Activated naive CD8-positive, alpha-beta T cell treated with anti-CD3 and anti-CD28 coated beads, Interleukin-2, amount 50 U/mL, for 24 hours (primary cell): ENCODE data around the gene PDK3.

Source experiments
- ATAC-seq: fragments of 150-1000 bp; cut with Tn5 transposase; one replicate; pipeline ENCODE4 v1.10.0; 2021
- DNase-seq: peaks from one replicate; pipeline ENCODE4 v3.0.0; 2021
- H3K27ac Mint-ChIP-seq: one replicate; pipeline ENCODE4 v1.8.0; 2021; ENCODE audit warnings: mild to moderate bottlenecking, mixed read lengths
- H3K27me3 Mint-ChIP-seq: one replicate; pipeline ENCODE4 v1.8.0; 2021; ENCODE audit warnings: mixed read lengths
- H3K36me3 Mint-ChIP-seq: one replicate; pipeline ENCODE4 v1.8.0; 2021; ENCODE audit warnings: low read depth, mixed read lengths
- H3K4me1 Mint-ChIP-seq: one replicate; pipeline ENCODE4 v1.8.0; 2021; ENCODE audit warnings: mixed read lengths
- H3K4me3 Mint-ChIP-seq: one replicate; pipeline ENCODE4 v1.8.0; 2021; ENCODE audit warnings: mild to moderate bottlenecking, moderate library complexity, mixed read lengths
- H3K9me3 Mint-ChIP-seq: one replicate; pipeline ENCODE4 v1.8.0; 2021; ENCODE audit warnings: mixed read lengths

Gene PDK3

GRCh38 chrX:24494647-24495075, 29.6 kb downstream of the PDK3 start:
- DNase-seq (no peak), ATAC-seq (no peak)
- peaks cover 6% of the 10 kb centered on the region for H3K36me3 Mint-ChIP-seq
- no peak overlapping the region for H3K4me3 Mint-ChIP-seq
- H3K4me1 Mint-ChIP-seq = peaks cover 43% of the 10 kb centered on the region
- no peaks in the 10 kb centered on the region for H3K27me3 Mint-ChIP-seq
- no peak overlapping the region for H3K27ac Mint-ChIP-seq
- H3K9me3 Mint-ChIP-seq = no peaks in the 10 kb centered on the region

GRCh38 chrX:24495700-24496099, 30.6 kb downstream of the PDK3 start:
- no peak overlapping the region for H3K27ac Mint-ChIP-seq
- no peak for ATAC-seq
- peaks cover 40% of the 10 kb centered on the region for H3K4me1 Mint-ChIP-seq
- no peak overlapping the region for H3K4me3 Mint-ChIP-seq
- peaks cover 8% of the 10 kb centered on the region for H3K36me3 Mint-ChIP-seq
- H3K9me3 Mint-ChIP-seq = no peaks in the 10 kb centered on the region
- no peaks in the 10 kb centered on the region for H3K27me3 Mint-ChIP-seq
- no peak for DNase-seq

- Mint-ChIP-seq H3K9me3 (no peaks in the 10 kb centered on the region), H3K27me3 (no peaks in the 10 kb centered on the region), H3K4me3 (no peak overlapping the region), H3K4me1 (peaks cover 30% of the 10 kb centered on the region), H3K36me3 (peaks cover 6% of the 10 kb centered on the region), H3K27ac (no peak overlapping the region)
- ATAC-seq (no peak), DNase-seq (no peak)
Observed at GRCh38 chrX:24498181-24498580, 33.1 kb downstream of the PDK3 start.

GRCh38 chrX:24498975-24499374, 33.9 kb downstream of the PDK3 start:
- no peak overlapping the region for H3K27ac Mint-ChIP-seq
- ATAC-seq (peak; percentile 57), DNase-seq (no peak)
- no peak overlapping the region for H3K4me3 Mint-ChIP-seq
- H3K36me3 Mint-ChIP-seq = peaks cover 6% of the 10 kb centered on the region
- H3K4me1 Mint-ChIP-seq = peaks cover 22% of the 10 kb centered on the region
- H3K9me3 Mint-ChIP-seq = no peaks in the 10 kb centered on the region
- no peaks in the 10 kb centered on the region for H3K27me3 Mint-ChIP-seq

- H3K27me3 Mint-ChIP-seq = no peaks in the 10 kb centered on the region
- H3K4me1 Mint-ChIP-seq = peaks cover 15% of the 10 kb centered on the region
- H3K4me3 Mint-ChIP-seq = no peak overlapping the region
- peak overlapping the region; percentile 37 for H3K27ac Mint-ChIP-seq
- peak; percentile 95 for ATAC-seq
- no peak for DNase-seq
- no peaks in the 10 kb centered on the region for H3K9me3 Mint-ChIP-seq
- H3K36me3 Mint-ChIP-seq = peaks cover 16% of the 10 kb centered on the region
Observed at GRCh38 chrX:24506082-24506481, 41.0 kb downstream of the PDK3 start.

GRCh38 chrX:24508375-24508774, 43.3 kb downstream of the PDK3 start:
- ATAC-seq (no peak), DNase-seq (no peak)
- H3K36me3 Mint-ChIP-seq = peaks cover 24% of the 10 kb centered on the region
- no peaks in the 10 kb centered on the region for H3K9me3 Mint-ChIP-seq
- H3K27me3 Mint-ChIP-seq = no peaks in the 10 kb centered on the region
- H3K27ac Mint-ChIP-seq = no peak overlapping the region
- peaks cover 23% of the 10 kb centered on the region for H3K4me1 Mint-ChIP-seq
- no peak overlapping the region for H3K4me3 Mint-ChIP-seq

- Mint-ChIP-seq H3K4me3 (no peak overlapping the region), H3K27me3 (no peaks in the 10 kb centered on the region), H3K27ac (no peak overlapping the region), H3K4me1 (peaks cover 18% of the 10 kb centered on the region), H3K36me3 (peaks cover 19% of the 10 kb centered on the region), H3K9me3 (no peaks in the 10 kb centered on the region)
- DNase-seq (peak; percentile 8), ATAC-seq (peak; percentile 91)
Observed at GRCh38 chrX:24513416-24513815, 48.3 kb downstream of the PDK3 start.

- no peaks in the 10 kb centered on the region for H3K27me3 Mint-ChIP-seq
- H3K4me3 Mint-ChIP-seq = no peak overlapping the region
- no peak for DNase-seq
- H3K4me1 Mint-ChIP-seq = peaks cover 18% of the 10 kb centered on the region
- no peaks in the 10 kb centered on the region for H3K9me3 Mint-ChIP-seq
- peaks cover 17% of the 10 kb centered on the region for H3K36me3 Mint-ChIP-seq
- H3K27ac Mint-ChIP-seq = no peak overlapping the region
- no peak for ATAC-seq
Observed at GRCh38 chrX:24515447-24515846, 50.4 kb downstream of the PDK3 start.

GRCh38 chrX:24520472-24520871, 55.4 kb downstream of the PDK3 start:
- no peak for ATAC-seq
- peaks cover 10% of the 10 kb centered on the region for H3K36me3 Mint-ChIP-seq

GRCh38 chrX:24525455-24525854, 60.4 kb downstream of the PDK3 start:
- Mint-ChIP-seq H3K36me3 (peaks cover 10% of the 10 kb centered on the region), H3K27ac (no peak overlapping the region), H3K4me3 (no peak overlapping the region), H3K4me1 (no peaks in the 10 kb centered on the region), H3K27me3 (no peaks in the 10 kb centered on the region), H3K9me3 (no peaks in the 10 kb centered on the region)
- DNase-seq (no peak), ATAC-seq (no peak)

More at GRCh38 chrX:24520472-24520871, 55.4 kb downstream of the PDK3 start:
- H3K27me3 Mint-ChIP-seq = no peaks in the 10 kb centered on the region
- H3K27ac Mint-ChIP-seq = no peak overlapping the region
- peaks cover under 1% of the 10 kb centered on the region for H3K4me1 Mint-ChIP-seq
- no peak overlapping the region for H3K4me3 Mint-ChIP-seq
- no peaks in the 10 kb centered on the region for H3K9me3 Mint-ChIP-seq
- no peak for DNase-seq

GRCh38 chrX:24526616-24527015, 61.5 kb downstream of the PDK3 start:
- H3K4me3 Mint-ChIP-seq = no peak overlapping the region

GRCh38 chrX:24528605-24529004, 63.5 kb downstream of the PDK3 start:
- ATAC-seq (no peak), DNase-seq (no peak)
- Mint-ChIP-seq H3K9me3 (no peaks in the 10 kb centered on the region), H3K27me3 (no peaks in the 10 kb centered on the region), H3K36me3 (peaks cover 10% of the 10 kb centered on the region), H3K27ac (no peak overlapping the region), H3K4me3 (no peak overlapping the region), H3K4me1 (no peaks in the 10 kb centered on the region)

More at GRCh38 chrX:24526616-24527015, 61.5 kb downstream of the PDK3 start:
- no peak for ATAC-seq
- H3K36me3 Mint-ChIP-seq = peaks cover 11% of the 10 kb centered on the region
- H3K27ac Mint-ChIP-seq = no peak overlapping the region
- H3K9me3 Mint-ChIP-seq = no peaks in the 10 kb centered on the region
- H3K27me3 Mint-ChIP-seq = no peaks in the 10 kb centered on the region
- H3K4me1 Mint-ChIP-seq = no peaks in the 10 kb centered on the region
- no peak for DNase-seq

- Mint-ChIP-seq H3K27me3 (no peaks in the 10 kb centered on the region), H3K9me3 (no peaks in the 10 kb centered on the region), H3K36me3 (peaks cover 17% of the 10 kb centered on the region), H3K27ac (no peak overlapping the region), H3K4me1 (no peaks in the 10 kb centered on the region), H3K4me3 (no peak overlapping the region)
- DNase-seq (no peak), ATAC-seq (no peak)
Observed at GRCh38 chrX:24536551-24536950, 71.5 kb downstream of the PDK3 start.

- Mint-ChIP-seq H3K27me3 (no peaks in the 10 kb centered on the region), H3K9me3 (no peaks in the 10 kb centered on the region), H3K27ac (no peak overlapping the region), H3K4me1 (no peaks in the 10 kb centered on the region), H3K36me3 (peaks cover 10% of the 10 kb centered on the region), H3K4me3 (no peak overlapping the region)
- DNase-seq (no peak), ATAC-seq (no peak)
Observed at GRCh38 chrX:24542756-24543155, 77.7 kb downstream of the PDK3 start.

GRCh38 chrX:24547961-24548360, 82.9 kb downstream of the PDK3 start:
- no peaks in the 10 kb centered on the region for H3K4me1 Mint-ChIP-seq
- no peak overlapping the region for H3K4me3 Mint-ChIP-seq
- no peak overlapping the region for H3K27ac Mint-ChIP-seq
- no peaks in the 10 kb centered on the region for H3K36me3 Mint-ChIP-seq
- no peak for ATAC-seq
- DNase-seq = no peak
- no peaks in the 10 kb centered on the region for H3K9me3 Mint-ChIP-seq
- H3K27me3 Mint-ChIP-seq = no peaks in the 10 kb centered on the region

- no peaks in the 10 kb centered on the region for H3K9me3 Mint-ChIP-seq
- DNase-seq (no peak), ATAC-seq (no peak)
- H3K4me1 Mint-ChIP-seq = no peaks in the 10 kb centered on the region
- no peaks in the 10 kb centered on the region for H3K27me3 Mint-ChIP-seq
- H3K36me3 Mint-ChIP-seq = no peaks in the 10 kb centered on the region
- no peak overlapping the region for H3K4me3 Mint-ChIP-seq
- H3K27ac Mint-ChIP-seq = no peak overlapping the region
Observed at GRCh38 chrX:24550166-24550565, 85.1 kb downstream of the PDK3 start.
